GM19324 (cell line): ENCODE data around the gene KSR1.
A peak's percentile ranks its signal among the peaks of the same experiment; 100 is the strongest.
"Not testable (repeated sequence)": the region's sequence is repeated elsewhere in the genome, so short reads cannot be mapped to it uniquely, and the experiment has no call there.

Experiments
- ATAC-seq: cut with Tn5 transposase; IDR thresholded peaks from one replicate; pipeline ENCODE4 v1.9.1; 2021; ENCODE audit warnings: mild to moderate bottlenecking, moderate library complexity; ENCODE audit not compliant: unreplicated experiment, low FRiP score

Gene KSR1

DNA sequence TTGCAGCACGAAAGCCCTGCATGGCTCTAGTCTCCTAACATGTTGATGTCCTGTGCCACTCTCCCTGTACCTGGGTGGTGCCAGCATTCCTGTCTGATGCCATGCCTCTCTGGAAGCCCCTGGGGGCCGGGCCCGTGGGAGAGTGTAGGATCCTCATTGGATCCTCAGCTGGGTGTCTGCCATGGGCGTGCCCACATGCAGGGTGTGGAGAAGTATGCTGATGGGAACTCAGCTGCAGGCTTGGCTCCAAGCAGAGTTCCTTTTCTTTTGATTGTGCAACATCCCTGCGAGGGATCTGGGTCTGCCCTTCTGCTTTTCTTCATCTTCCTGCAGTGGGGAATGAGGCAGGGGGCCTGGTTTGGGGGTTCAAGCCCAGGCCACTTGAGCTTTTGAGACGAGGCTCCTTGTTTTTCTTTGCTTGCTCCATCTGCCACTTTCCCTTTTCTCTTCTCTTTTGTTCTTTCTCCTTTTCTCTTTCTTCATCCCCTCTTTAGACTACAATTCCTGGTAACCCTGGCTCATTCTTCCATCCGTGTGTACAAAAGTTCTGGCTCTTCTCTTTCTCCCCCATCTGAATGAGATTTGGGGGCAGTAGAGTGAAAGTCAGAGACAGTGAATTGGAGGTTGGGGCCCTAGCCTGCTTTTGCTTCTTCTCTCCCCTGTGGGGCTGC, 32.9 kb downstream of the KSR1 start:
- no peak for ATAC-seq

DNA sequence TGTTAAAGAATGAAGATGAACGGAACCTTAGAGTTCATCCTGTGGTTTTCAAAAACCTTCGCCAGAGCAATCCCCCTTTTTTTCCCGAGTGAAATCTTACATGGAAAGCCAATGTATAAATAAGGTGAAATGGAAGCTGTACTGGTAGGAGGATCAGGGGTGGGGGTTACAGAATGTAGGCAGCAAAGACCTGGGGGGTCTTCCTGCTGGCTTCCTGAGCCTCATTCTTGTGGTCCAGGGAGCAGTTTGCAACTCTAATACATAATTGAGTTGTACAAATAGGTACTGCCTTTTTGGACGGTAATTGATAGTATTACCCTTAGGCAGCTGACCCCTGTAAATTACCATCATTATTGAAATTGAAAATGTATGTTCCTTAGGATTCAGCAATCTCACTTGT, 34.1 kb downstream of the KSR1 start:
- no peak for ATAC-seq

DNA sequence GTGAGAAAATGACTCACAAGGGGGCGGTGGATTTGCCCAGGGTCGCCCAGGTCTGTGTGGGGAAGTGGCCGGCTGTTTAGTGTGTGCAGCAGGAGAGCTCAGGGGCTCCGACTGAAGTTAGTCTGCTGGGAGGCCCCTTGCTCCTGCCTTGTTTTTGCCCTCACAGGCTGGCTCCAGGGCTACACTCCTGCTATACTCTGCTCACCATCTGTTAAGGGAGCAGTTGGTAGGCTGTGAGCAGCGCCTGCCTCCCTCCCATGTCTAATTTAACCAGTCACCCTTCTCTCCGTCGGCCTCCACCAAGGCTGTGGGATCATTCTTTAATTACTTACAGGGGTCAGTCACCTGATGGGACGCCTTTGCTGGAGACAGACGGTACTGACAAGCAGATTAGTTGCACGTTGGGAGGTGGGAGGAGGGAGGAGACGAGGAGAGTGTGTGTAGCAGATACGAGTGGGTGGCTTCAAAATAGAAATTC, 35.5 kb downstream of the KSR1 start:
- ATAC-seq, result no peak

DNA sequence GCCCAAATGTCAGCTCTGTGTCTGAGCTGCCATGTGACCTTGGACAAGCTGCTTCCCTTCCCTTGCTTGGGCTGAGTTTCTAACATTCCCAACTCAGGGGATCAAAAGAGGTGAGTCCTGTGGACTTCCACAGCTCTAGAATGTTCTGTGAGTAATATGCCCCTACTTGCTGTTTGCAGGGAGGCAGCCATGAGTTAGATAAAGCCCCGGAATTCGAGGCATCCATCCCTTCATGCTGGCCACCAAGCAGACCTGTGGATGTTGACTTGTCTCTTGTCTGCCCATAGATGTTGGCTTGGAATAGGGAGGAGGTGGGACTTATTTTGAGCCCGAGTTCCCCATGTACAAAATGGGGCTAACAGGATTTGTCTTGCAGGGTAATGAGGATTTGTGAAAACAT, 36.2 kb downstream of the KSR1 start:
- no peak for ATAC-seq

DNA sequence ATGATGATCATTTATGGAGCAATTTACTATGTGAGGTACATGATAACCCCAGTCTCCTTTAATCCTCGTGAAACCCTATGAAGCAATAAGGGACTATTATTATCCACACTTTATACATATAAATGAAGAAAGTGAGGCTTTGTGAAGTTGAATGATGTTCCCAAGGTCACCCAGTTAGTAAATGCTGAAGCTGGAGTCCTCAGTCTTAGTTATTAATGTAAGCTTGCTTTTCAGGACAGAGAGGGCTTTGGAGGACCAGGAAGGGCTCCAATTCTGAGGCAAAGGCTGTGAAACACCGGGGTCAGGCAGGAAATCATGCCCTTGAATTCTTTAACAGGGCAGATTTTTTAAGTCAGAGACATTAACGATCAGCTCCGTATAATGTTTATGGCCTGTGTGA, 36.8 kb downstream of the KSR1 start:
- ATAC-seq, result no peak

DNA sequence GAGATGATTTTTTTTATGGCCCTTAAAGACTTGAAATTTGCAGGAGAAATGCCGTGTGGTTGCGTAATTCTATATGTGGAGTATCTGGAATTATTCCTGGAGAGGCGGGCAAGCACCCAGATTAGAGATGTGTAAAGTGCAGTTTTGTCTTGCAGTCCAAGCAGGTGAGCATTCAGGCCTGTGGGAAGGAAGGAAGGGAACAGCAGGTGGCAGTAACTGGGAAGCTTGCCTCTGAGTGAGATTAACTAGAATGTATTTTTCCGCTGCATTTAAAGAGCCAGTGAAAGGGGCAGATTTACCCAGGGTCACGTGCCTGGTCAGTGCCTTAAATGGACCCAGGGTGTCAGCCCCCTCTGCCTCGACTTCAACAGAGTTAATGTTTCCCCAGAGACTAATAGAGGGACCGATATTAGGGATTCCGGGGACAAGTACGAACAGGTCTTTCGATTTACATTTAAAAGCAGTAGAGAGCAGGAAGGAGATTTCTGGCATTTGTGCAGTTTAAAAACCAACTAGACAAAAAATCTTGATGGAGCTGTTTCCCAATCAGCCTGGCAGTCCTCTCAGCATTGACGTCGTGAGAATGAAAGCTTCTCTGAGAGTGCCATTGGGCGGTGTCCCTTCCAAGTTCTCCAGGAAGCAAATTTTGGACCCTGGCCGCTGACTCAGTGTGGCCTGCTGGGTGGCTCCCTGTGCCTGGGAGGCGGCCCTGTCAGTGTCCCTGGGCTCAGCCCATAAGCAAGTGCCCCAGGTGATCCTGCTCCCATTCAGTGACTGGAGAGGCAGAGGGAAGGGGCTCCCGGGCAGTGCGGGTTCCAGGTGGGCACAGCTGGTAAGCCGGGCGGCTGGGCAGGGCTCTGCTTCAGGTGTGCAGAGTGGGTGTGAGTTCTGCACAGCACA, 38.2 kb downstream of the KSR1 start:
- ATAC-seq, result no peak

DNA sequence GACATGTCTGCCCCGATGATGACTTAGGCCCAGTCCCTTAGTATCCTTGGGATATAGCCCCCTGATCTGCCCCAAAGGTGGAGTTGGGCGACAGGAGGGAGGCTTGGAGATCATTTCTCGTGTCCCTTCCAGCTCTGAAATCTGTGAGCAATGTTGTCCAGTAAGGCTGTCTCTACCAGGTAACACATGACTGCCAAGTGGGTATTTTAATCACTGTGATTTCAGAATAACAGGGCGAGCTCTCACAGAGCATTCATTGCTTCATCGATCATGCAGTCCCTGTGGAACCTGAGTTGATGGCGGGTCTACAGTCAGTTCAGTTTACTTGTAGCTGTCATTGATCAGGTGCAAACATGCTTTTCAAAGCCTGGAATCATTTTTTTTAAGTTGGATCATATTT, 39.2 kb downstream of the KSR1 start:
- ATAC-seq, result no peak

DNA sequence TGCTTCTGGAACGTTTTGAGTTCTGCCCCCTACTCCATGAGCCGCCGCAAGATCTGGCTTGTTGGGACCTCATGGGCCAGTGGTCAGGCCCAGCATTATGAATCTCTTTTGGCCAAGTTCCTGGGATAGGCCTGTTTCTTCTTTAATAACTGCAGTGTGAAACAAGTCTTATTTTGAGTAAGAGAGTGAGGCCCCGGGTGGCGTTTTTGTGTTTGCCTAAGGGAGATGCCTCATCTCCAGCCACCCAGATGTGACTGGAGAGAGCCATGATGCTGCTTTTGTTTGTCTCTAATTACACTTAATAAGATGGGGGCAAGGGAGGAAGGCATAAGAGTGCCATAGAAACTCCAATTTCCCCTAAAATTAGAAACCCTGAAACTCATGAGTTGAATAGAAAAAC, 39.8 kb downstream of the KSR1 start:
- peak; percentile 24 for ATAC-seq

DNA sequence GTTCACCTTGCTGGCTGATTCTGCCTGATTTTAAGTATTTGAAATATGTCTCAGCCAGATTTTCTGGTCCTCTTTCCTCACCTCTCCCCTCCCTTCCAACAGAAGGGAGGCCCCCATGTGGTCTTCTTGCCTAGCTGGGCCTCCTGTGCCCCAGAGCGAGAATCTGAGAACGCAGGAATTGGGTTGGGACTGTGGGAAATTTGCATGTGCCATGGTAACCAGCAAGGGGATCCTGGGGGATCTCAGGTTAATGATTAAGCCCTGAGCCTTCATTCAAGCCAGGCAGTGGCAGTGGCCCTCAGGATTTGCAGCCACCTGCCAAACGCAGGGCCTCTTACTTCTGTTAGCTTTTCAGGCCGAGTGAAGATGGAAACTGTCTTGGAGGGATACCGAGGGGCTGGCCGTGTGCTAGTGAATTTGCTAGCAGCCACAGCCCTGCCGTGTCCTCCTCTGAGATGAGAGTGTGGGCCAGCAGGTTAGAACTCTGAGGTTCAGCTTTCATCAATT, 40.2 kb downstream of the KSR1 start:
- ATAC-seq, result peak; percentile 50

DNA sequence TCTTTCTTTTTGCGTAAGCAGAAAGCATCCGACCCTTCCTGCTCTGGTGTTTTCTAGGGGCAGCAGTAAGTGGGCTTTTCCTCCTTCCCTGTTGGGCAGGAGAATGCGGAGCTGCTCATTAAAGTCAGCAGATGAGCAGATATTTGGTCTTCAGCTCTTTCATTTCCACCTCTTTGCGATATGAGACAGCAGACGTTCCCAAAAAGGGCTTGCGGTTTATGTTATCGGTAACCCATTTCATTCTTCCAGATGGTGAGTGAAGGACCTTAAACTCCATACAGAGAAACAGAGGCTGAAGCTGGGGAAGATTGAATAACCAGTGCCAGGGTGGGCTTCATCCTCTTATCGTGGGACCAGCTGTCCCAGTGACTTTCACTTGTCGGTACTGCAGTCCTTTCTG, 40.7 kb downstream of the KSR1 start:
- no peak for ATAC-seq

DNA sequence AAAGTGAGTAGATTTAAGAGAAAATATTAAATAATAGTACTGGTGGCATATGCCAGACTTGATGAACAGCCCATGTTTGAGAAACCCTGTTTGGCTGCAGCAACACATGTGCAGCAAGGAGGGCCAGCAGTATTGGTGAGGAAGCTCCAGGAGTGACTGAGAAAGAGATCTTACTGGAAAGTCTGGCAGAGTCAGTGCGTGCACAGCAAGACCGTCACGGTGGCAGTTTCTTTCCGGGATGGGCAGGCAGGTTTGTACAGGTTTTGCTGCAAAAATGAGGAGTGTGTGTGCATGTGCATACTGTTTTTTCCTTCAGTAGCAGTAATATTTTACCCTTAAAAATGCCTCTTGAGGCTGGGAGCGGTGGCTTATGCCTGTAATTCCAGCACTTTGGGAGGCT, 41.4 kb downstream of the KSR1 start:
- ATAC-seq, result no peak

DNA sequence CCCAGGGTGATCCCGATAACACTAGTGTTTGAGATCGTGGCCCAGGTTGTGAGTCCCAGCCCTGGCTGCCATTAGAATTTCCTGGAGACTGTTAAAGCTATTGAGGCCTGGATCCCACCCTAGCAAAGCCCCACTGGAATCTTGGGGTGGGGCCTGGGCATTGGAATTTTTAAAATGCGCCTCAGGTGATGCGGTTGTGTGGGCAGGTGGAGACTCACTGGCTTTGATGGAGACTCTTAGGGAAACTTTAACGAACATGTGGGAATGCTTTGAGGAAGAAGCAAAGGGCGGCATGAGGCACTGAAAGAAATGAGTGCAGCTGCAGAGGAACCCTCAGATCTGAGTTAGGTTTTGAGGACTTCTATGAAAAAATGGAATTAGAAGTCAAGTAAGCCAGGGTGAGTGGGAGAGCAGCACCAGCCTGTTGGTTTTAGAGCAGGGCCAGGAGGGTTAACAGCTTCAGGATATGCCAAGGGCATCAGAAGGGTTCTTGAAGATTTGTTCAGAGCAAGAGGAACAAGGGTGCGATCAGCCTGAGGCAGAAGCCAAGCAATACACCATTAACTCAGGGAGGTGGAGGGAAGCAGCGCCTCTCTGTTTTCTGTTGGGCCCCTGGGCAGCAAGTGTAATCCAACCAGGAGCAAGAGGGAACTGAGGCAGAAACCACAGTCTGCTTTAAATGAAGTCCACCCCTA, 42.5 kb downstream of the KSR1 start:
- no peak for ATAC-seq

DNA sequence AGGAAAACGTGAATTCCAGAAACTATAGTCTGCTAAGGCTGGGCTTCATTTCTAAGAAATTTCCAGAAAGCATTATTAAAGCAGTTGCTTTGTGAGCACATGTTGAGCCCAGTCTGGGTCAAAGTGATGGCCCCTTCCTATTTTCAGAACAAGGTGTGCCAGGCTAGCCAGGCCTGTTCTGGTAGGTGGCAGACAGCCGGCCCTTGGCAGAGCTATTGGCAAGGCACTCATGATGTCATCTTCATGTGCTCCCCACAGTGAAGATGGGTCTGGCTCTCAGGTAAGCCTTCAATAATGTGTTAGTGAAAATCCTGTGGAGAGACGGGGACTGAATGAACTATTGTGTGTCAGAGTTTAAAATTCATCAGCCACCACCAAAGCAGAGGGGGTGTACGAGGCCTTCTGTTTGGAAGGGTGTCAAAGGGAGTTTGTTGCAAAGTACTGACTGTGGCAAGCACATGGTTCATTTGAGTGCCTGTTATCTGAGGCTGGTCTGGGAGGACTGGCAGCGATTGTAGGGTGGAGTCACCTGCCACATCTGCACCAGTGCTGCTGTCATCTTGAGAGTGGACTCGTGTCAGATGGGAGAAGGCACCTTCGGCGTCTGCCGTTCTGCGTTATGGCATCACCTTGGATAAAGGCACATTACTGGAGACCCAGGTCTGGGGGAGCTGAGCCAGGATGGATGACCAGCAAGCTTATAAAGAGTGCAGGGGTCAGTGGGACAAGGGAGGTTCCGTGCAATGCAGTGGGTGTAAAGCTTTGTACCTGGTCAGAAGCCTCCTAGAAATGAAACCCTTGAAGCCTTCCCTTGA, 43.4 kb downstream of the KSR1 start:
- ATAC-seq, result no peak

DNA sequence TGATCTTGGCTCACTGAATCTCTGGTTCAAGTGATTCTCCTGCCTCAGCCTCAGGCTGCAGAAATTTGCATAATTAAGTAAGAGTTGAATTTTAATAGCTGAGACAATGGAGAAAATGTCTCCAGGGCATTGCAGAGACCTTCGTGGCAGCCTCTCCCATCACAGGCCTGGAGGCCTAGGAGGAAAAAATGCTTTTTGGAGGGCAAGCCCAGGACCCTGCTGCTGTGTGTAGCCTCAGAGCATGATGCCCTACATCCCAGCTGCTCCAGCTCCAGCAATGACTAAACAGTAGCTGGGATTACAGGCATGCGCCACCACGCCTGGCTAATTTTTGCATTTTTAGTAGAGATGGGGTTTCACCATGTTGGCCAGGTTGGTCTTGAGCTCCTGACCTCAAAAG, 45.1 kb downstream of the KSR1 start:
- ATAC-seq, result not testable (repeated sequence)

DNA sequence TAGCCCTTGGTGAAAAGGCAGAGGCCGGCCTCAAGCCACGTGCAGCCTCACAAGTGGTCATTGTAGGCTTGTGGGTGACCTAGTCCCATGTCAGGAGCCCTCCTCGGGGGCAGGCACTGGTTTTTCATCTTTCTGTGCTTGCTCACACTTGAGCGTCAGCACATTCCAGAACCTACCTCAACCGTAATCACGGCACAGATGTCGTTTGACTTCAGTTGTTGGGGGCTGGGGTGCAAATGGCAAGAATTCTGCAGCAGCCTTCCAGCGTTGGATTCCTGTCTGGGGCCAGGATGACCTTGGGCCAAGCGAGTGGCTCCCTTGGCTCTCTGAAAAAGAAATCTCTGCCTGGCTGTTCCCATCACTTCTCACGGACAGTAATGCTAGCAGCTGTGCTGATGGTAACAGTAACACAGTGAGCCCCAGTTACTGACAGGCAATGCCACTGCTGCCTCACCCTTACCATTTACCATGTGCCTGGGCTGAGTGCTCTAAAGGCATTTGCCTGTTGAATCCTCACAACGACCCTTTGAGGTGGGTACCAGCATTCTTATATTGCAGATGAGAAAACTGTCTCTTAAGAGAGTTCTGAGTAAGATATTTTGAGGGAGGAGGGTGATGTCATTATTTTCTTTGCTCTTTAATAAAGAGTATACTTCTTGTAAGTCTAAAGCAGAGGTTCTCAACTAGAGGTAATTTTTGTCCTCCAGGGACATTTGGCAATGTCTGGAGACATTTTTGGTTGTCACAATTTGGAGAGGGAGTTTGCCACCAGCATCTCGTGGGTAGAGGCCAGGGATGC, 46.5 kb downstream of the KSR1 start:
- no peak for ATAC-seq

DNA sequence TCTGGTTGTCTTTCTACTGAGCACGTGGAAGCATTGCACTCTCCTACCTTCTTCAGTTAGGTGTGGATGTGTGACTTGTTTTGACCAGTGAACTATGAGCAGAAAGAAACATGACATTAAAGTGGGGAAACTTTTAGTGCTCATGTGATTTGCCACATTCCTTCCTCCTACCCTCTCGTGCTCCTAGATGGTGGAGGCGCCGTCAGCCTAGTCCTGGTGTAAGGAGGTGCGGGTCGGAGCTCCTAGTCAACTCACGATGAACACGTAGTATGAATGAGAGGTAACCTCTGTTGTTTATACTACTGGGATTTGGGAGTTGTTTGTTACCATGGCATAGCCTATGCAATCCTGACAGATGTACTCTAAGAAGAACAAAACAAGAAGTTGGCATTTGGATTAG, 47.4 kb downstream of the KSR1 start:
- ATAC-seq, result no peak

DNA sequence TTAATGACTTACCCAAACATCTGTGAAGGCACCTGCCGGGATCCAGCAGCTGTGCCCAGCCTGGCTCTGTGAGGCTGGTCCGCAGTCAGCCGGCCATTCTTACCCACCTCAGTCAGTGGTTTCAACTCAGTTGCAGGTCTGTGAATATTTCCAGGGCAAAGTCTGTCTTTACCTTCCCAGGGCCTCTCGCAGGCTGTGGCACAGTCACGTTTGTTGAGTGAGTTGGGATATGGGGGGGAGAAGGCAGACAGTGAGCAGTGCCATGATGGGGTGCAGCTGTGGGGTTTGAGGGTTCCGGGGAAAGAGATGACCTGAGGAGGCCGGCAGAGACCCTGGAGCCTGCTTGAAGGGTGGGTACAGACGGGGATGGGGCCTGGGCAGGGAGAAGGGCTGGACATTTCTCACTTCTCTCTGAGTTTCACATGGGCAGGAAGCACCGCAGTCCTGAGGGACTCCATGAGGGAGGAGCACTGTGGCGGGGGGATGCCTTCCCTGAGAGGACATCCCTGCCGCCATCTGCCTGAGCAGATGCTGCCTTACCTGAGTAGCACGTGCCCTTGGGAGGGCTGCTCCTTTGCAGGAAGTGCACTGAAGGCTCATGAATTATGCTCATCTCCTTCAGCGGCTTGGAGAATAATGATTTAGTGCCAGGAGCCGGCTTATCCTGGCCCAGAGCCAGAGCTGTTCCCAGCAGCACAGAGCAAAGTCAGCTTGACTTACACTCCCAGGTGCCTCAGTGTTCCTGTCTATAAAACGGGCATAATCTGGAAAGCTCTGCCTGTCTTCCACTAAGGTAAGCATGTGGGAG, 48.1 kb downstream of the KSR1 start:
- ATAC-seq, result no peak

DNA sequence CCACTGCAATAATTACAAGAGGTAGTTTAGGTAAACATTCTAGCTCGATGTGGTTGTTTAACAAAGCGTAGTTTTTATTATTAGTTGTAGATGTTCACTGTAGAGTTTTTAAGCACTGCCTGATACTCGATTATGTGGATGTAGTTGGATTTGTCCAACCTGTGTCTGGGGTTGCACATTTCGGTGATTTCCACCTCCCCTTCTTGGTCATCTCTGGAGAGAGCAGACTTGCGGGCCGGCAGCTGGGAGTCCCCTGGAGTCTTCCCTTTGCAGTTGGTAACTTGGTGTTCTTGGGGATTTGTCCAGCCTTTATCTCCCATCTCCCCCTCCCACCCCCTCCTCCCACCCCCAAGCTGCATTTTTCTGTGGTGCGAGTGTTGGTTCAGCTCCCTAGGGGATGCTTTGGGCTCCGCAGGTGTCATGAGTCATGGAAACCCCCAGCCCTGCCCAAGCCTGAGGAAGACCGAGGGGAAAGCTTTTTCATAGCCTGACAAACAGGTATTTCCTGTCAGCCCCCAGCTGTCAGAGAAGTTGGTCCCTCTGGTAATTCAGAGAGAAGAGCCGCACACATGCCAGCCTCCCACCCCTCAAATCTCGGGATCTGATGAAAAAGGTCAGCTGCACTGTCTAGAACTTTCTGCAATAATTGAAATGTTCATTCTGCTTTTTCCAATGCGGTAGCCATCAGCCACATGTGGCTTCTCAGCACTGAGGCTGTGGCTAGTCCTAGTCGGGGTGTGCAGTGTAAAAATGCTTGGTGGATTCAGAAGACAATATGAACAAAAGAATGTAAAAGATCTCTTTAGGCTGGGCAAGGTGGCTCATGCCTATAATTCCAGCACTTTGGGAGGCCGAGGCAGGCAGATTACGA, 50.3 kb downstream of the KSR1 start:
- ATAC-seq, result no peak
